Subcutaneous preadipocyte (primary cell): ENCODE results near the gene NR2C2. TPM values are rescaled to one million over a fixed set of nuclear protein-coding genes. Genes with fewer than 3 reads are reported as not detected.

Experiments used
- total RNA-seq: library from RNA; depleted of rRNA; stranded (reverse); fragments of >200 nt; gene quantifications from 2 replicates; pipeline ENCODE4 v1.2.3, GENCODE V29; 2012

The NR2C2 gene
- 19.5 and 26.8 TPM in 2 replicates for total RNA-seq

DNA sequence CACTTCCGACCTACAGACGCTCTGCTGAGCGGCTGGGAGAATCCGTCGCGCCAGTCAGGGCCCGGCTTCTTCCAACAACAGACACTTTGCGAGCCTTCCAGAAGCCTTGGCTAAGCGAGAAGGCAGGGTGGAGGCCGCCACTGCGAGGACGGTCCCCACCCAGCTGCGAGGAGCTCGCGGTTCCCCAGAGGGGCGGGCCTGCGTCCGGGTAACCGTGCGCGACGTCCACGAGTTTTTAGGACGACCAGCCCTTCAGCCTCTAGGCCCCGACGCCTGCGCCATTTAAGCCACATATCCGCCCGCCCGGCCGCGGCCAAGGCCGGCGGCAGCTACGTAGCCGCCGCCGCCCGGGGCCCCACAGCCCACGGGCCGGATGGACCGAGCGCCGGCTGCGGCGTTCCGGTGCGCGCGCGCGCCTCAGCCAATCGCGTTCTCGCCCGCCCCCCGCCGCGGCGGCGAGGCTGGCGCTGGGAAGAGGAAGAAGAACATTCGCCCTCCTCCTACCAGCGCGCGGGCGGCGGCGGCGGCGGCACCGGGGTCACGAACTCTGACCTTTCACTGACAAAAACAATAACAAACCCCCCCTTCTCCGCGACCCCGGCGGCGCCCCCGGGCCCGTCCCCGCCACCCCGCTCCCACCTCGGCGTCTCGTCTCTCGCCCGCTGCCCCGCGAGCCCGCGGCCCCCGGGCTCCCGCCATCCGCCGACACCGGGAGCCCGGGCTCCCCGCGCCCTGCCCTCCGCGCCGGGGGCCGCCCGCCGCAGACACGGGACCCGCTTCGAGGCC lies at the start of gene NR2C2:
Gene NR2C2, plus strand, starts transcription at position 484 of the 786 bp plus-strand sequence. CDS start 56,332 bp downstream, outside the sequence.

DNA sequence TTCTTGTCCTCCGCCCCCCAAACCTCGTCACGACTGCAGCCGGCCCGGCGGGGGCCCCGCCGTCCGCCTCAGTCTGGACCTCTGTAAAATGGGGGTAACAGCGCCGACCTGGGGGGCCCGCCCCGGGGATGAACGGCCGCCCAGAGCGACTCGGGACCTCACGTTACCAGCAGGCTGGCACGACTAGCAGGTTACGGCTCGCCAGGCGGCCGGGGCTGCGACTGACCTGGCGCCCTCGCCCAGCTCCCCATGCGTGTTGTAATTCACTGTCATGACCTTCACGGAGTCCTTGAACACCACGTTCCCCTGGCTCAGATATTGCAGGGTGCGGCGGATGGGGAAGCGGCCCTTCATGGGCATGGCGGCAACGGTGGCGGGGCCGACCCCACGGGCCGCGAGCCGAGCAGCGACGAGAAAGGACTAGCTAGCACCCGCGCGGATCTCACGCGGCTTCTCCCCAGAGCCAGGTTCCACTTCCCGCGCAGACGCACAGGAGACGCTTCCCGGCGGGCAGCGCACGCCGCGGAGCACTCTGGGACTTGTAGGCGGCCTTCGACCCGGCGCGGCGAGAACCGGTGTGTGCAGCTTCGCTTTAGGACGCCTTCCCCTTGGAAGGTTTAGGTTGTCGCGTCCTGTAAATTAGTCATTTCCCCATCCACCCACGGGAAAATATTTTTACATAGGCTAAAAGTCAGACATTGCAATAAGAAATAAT lies 117.6 kb downstream of the NR2C2 start, which contains the start of gene MRPS25:
Gene MRPS25, minus strand, starts transcription at position 481 of the 715 bp plus-strand sequence. Its CDS starts 121 bp downstream, at position 360.

Other genes with a start within 250 kb of the NR2C2 start
- 5.3 and 10.3 TPM in 2 replicates for gene FGD5, start 128.6 kb upstream of the NR2C2 start, total RNA-seq
- 16.5 and 18.0 TPM in 2 replicates for gene MRPS25, start 117.7 kb downstream of the NR2C2 start, total RNA-seq
- 14.3 and 21.1 TPM in 2 replicates for gene RBSN, start 151.6 kb downstream of the NR2C2 start, total RNA-seq